ENCODE results near the gene LIG3.
"Not testable (repeated sequence)": the region's sequence is repeated elsewhere in the genome, so short reads cannot be mapped to it uniquely, and the experiment has no call there.

The LIG3 gene

GRCh38 chr17:35000965-35001364 lies 20.7 kb downstream of the LIG3 start:
- DNase-seq: not testable (repeated sequence)

- DNase-seq: no peak
Observed at GRCh38 chr17:35001549-35001948, 21.2 kb downstream of the LIG3 start.

- no peak for DNase-seq
Observed at GRCh38 chr17:35002876-35003551, 22.7 kb downstream of the LIG3 start.

GRCh38 chr17:35003778-35004177 lies 23.5 kb downstream of the LIG3 start:
- DNase-seq: no peak

- no peak for DNase-seq
Observed at GRCh38 chr17:35006345-35006744, 26.0 kb downstream of the LIG3 start.

GRCh38 chr17:35006961-35007360 lies 26.6 kb downstream of the LIG3 start:
- no peak for DNase-seq

GRCh38 chr17:35010093-35010492 lies 29.8 kb downstream of the LIG3 start:
- DNase-seq: no peak

GRCh38 chr17:35011671-35012216 lies 31.4 kb downstream of the LIG3 start:
- no peak for DNase-seq

GRCh38 chr17:35016369-35016768 lies 36.1 kb downstream of the LIG3 start:
- DNase-seq: no peak

- no peak for DNase-seq
Observed at GRCh38 chr17:35017021-35017420, 36.7 kb downstream of the LIG3 start.

- DNase-seq: no peak
Observed at GRCh38 chr17:35018814-35019213, 38.5 kb downstream of the LIG3 start.

GRCh38 chr17:35019386-35020179 lies 39.3 kb downstream of the LIG3 start:
- no peak for DNase-seq

GRCh38 chr17:35021520-35022380 lies 41.4 kb downstream of the LIG3 start:
- no peak for DNase-seq

- DNase-seq: peak; percentile 71
Observed at GRCh38 chr17:35022536-35023063, 42.3 kb downstream of the LIG3 start.

GRCh38 chr17:35023538-35023937 lies 43.2 kb downstream of the LIG3 start:
- DNase-seq: no peak

GRCh38 chr17:35025541-35025940 lies 45.2 kb downstream of the LIG3 start:
- DNase-seq: no peak

GRCh38 chr17:35028097-35028496 lies 47.8 kb downstream of the LIG3 start:
- not testable (repeated sequence) for DNase-seq

- no peak for DNase-seq
Observed at GRCh38 chr17:35028531-35029262, 48.4 kb downstream of the LIG3 start.

GRCh38 chr17:35030780-35031179 lies 50.5 kb downstream of the LIG3 start:
- DNase-seq: no peak

- DNase-seq: no peak
Observed at GRCh38 chr17:35038453-35038852, 58.1 kb downstream of the LIG3 start.

- no peak for DNase-seq
Observed at GRCh38 chr17:35041390-35041789, 61.1 kb downstream of the LIG3 start.

GRCh38 chr17:35044181-35044580 lies 63.9 kb downstream of the LIG3 start:
- no peak for DNase-seq

Measured in NCI-H2029 treated with DMSO at 0.1 percent for 48 hours (cell line).